HCT116 (cell line): ENCODE results near the gene IGLL1.

Source experiments
- ELF1 ChIP-seq: IDR thresholded peaks from 2 replicates; pipeline ENCODE4 v1.6.1; 2012; ENCODE audit warnings: low read depth, borderline replicate concordance
- EZH2 ChIP-seq: fragments of 200-600 bp; sonication (generic); IDR thresholded peaks from 2 replicates; pipeline ENCODE4 v1.6.1; 2017; ENCODE audit warnings: antibody characterized with exemption, mixed run types
- JUND ChIP-seq: IDR thresholded peaks from 2 replicates; pipeline ENCODE4 v1.6.1; 2012
- POLR2A ChIP-seq: IDR thresholded peaks from 2 replicates; pipeline ENCODE4 v1.7.0; 2011; ENCODE audit warnings: borderline replicate concordance; ENCODE audit not compliant: insufficient read depth, insufficient read length; ENCODE audit errors: extremely low read depth
- POLR2AphosphoS5 ChIP-seq: IDR thresholded peaks from 2 replicates; pipeline ENCODE4 v1.6.1; 2011; ENCODE audit warnings: mild to moderate bottlenecking, low read depth, low read length, moderate library complexity
- RAD21 ChIP-seq: IDR thresholded peaks from 2 replicates; pipeline ENCODE4 v1.6.1; 2012; ENCODE audit warnings: low read depth, mild to moderate bottlenecking
- SRF ChIP-seq: IDR thresholded peaks from 2 replicates; pipeline ENCODE4 v1.6.1; 2012; ENCODE audit warnings: low read depth
- TCF7L2 ChIP-seq: IDR thresholded peaks from 2 replicates; pipeline ENCODE4 v1.7.0; 2011; ENCODE audit warnings: borderline replicate concordance, inconsistent platforms; ENCODE audit not compliant: insufficient read depth, insufficient read length; ENCODE audit errors: extremely low read depth
- YY1 ChIP-seq: IDR thresholded peaks from 2 replicates; pipeline ENCODE4 v1.6.1; 2011; ENCODE audit warnings: low read length, low read depth, moderate library complexity, mild to moderate bottlenecking; ENCODE audit not compliant: insufficient replicate concordance; ENCODE audit errors: extremely low read depth
- ZBTB33 ChIP-seq: IDR thresholded peaks from 2 replicates; pipeline ENCODE4 v1.6.1; 2011; ENCODE audit warnings: mild to moderate bottlenecking, low read length, moderate library complexity; ENCODE audit not compliant: insufficient replicate concordance; ENCODE audit errors: extremely low read depth
- ZFX ChIP-seq: fragments of 450-650 bp; IDR thresholded peaks from 2 replicates; pipeline ENCODE4 v1.6.1; 2017
- TF ChIP-seq, protein P1 (sequence below), 3 experiments: fragments of 200-600 bp in 1 of 3; sonication (generic) in 1 of 3; IDR thresholded peaks in 2 of 3; conservative IDR thresholded peaks in 1 of 3; 2 replicates each; pipeline ENCODE4 v1.5.1; 2012 to 2017; ENCODE audit warnings: low read depth in 2 of 3, low read length in 2 of 3, antibody characterized with exemption in 1 of 3, borderline replicate concordance in 1 of 3, control low read depth in 1 of 3, mild to moderate bottlenecking in 1 of 3, mixed read lengths in 1 of 3, mixed run types in 1 of 3, moderate library complexity in 1 of 3; ENCODE audit not compliant: insufficient read depth in 1 of 3
- TF ChIP-seq, protein P2 (sequence below): IDR thresholded peaks from 2 replicates; pipeline ENCODE4 v1.6.1; 2012
- TF ChIP-seq, protein P3 (sequence below): IDR thresholded peaks from 2 replicates; pipeline ENCODE4 v1.6.1; 2012

DNA sequence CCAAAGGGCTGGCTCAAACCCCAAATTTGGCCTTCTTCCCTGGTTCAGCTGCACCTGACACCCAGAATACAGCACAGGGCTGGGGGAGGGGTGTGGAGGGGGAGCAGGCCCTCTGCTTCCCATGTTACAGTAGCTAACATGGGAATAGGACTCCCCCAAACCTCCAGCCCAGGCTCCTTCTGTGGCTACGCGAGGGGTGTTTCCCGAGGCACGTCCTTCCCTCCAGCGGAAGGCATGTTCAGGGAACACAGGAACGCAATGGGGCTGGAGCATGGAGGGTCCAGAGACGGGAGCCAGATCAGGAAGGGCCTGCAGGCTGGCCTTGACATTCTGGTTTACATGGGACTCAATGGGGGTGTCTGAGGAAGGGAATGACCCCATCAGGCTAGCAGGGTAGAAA is 11.8 kb upstream of the IGLL1 start:
- TF ChIP-seq, protein P1, sequence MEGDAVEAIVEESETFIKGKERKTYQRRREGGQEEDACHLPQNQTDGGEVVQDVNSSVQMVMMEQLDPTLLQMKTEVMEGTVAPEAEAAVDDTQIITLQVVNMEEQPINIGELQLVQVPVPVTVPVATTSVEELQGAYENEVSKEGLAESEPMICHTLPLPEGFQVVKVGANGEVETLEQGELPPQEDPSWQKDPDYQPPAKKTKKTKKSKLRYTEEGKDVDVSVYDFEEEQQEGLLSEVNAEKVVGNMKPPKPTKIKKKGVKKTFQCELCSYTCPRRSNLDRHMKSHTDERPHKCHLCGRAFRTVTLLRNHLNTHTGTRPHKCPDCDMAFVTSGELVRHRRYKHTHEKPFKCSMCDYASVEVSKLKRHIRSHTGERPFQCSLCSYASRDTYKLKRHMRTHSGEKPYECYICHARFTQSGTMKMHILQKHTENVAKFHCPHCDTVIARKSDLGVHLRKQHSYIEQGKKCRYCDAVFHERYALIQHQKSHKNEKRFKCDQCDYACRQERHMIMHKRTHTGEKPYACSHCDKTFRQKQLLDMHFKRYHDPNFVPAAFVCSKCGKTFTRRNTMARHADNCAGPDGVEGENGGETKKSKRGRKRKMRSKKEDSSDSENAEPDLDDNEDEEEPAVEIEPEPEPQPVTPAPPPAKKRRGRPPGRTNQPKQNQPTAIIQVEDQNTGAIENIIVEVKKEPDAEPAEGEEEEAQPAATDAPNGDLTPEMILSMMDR (IDR thresholded peaks at IDR 0.05 in 2 of 3, conservative IDR thresholded peaks at IDR 0.05 in 1 of 3; ENCODE audit: borderline replicate concordance in 1 of 3, insufficient read depth in 1 of 3, low read depth in 2 of 3, low read length in 2 of 3) = no peak
- TF ChIP-seq ZBTB33 (no peak), SRF (no peak), POLR2A (no peak), JUND (no peak), POLR2AphosphoS5 (no peak), YY1 (no peak), ELF1 (no peak), ZFX (no peak), EZH2 (no peak), TCF7L2 (no peak), RAD21 (no peak)
- TF ChIP-seq, protein P2, sequence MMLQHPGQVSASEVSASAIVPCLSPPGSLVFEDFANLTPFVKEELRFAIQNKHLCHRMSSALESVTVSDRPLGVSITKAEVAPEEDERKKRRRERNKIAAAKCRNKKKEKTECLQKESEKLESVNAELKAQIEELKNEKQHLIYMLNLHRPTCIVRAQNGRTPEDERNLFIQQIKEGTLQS = no peak
- TF ChIP-seq, protein P3, sequence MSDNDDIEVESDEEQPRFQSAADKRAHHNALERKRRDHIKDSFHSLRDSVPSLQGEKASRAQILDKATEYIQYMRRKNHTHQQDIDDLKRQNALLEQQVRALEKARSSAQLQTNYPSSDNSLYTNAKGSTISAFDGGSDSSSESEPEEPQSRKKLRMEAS = no peak
